Posterior vena cava (tissue), 2 donors: Measurements from ENCODE around the gene MCM10. TPM values are rescaled to one million over a fixed set of nuclear protein-coding genes. Genes with fewer than 3 reads are reported as not detected.
A peak's percentile ranks its signal among the peaks of the same experiment; 100 is the strongest.
"Not testable (repeated sequence)": the region's sequence is repeated elsewhere in the genome, so short reads cannot be mapped to it uniquely, and the experiment has no call there.

Source experiments
- DNase-seq: peaks from one replicate; pipeline ENCODE4 v3.0.0-alpha.2; 2020; ENCODE audit warnings: low spot score
- intact Hi-C, 2 donors: fragments of 100-400 bp; cut with DNase I; formaldehyde crosslinking; loops; one replicate each; pipeline versions ENCODE4 v1.14.1 to v1.14.2; 2022 to 2023
- long read RNA-seq, 2 donors: library from polyadenylated mRNA; unstranded; transcript quantifications; one replicate each; pipeline ENCODE4 v2.0.0, GENCODE V29; 2020 to 2021
- total RNA-seq, 2 donors: library from RNA; stranded (reverse); fragmentation: NEBNext Ultra II Directional; extraction: Animal tissue kit (Norgen Biotek cat#: 25700); gene quantifications; one replicate each; pipeline ENCODE4 v1.2.1, GENCODE V29; 2021
- donor health status: DM: yes; HTN: yes; CAD: no.
- donor health status: DM: yes; HTN: yes; CAD: no.

The MCM10 gene
- under 1 TPM; 0.23 to 0.76 TPM for total RNA-seq
- long read RNA-seq, donor 1, result 0 reads
- long read RNA-seq, donor 2, partial matches to known transcripts, result 1 of 1 reads
- long read RNA-seq, donor 2, other reads (novel, unspliced or antisense), result 0 of 1 reads

DNA sequence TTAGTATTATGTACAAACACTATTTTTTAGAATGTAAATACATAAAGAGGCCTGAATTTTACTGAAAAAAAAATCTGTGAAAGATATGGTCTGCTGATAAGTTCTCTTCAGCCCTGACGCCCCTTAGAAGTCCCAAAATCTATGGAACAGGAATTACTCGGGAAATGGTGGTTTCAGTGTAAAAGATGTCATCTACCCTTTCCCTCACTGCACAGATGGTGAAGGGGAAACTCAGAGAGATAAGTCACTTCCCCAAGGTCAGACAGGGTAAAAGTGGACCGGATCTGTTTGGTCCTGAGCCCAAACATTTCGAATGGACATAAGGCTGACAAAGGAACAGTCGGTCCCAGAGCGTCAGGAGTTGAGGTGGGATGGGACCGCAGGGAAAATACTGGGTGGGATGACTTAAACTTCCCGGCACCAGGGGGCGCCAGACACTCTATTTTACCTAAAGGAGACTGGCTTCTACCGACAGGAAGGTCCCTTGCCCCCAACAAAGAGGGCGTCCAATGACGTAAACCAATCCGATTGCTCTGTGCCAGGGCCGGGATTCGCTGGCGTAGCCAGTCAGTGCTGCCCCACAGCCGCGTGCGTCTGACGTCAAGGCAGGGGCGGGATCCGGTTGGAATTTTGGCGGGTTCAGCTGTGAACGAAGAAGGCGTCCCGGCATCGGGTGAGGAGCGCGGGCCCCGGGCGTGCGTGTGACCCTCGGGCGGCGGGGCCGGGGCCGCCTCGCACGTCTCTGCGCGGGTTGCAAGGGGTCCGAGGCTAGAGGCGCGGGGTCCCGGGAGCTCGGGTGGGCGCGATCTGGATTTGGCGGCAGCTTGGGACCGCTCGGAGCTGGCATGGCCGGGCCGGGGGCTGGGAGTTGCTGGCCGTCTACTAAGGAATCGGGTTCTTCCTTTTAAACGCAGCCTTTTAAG, at the start of gene MCM10:
TSS of gene MCM10 (plus strand) at position 625 of the 923 bp plus-strand sequence. CDS start 2,645 bp downstream, outside the sequence.
- intact Hi-C loops, result loop anchor here (2.0 to 10.0 kb wide), 2 partner anchors 104 to 140 kb away; partner anchors contain the start of gene PHYH (in 1 of the 2)
- peak; percentile 99 for DNase-seq

DNA sequence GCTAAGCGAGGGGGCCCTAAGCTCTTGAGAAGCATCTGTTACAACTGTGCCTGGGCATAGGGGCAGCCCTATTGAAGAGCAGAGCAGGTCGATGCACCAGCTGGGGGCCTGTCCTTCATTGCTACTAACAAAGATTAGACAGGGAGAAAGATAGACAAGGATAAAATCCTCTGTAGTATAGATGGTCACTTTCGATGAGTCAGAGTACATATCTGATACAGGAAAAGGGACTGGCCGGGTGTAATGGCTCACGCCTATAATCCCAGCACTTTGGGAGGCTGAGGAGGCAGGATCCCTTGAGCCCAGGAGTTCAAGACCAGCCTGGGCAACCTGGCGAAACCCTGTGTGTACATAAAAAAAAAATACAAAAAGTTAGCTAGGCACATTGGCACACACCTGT, 47.8 kb upstream of the MCM10 start:
- no peak for DNase-seq
- intact Hi-C loops, result no loop called here

DNA sequence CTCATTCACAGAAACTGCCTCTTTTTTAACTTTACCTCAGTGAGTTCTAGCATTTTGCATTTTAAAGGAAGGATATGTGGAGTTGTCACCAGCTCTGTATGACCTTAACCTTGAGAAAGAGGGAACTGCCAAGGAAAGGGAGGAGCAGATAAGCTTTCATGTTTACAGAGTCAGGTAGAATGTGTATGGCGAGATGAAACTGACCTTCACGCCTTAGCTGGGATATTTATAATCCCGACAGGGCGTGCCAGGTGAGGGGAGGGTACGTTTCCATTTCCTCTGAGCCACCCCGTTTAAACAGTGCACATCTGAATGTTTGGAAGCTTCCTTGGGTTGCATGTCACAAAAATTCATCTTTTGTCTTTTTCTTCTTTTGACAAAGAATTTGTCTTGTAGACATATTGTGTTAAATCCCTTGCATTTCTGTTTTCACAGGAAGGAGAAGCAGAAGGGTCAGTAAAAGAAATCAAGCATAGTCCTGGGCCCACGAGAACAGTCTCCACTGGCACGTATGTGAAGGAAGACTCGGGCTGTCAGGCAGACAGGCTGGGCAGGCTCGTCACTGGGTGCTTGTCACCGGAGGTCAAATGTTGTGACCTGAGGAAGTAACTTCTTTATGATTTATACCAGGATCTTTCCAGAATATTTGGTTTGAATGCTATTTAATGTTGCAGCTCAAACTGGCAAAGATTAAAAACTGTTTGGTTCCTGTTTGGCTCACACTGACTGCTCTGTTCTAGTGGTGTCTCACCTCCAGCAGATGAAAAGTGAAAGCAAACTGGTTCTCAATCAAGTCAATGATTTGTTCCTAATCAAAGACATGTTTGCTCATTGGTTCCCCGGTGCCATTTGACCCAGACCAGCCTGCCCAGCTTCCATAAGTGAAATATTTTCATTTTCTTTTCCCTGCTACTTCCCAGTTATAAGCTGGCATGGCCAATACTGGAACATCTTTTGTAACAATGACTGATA, 45.2 kb upstream of the MCM10 start:
- DNase-seq, result no peak
- intact Hi-C loops, result no loop called here

DNA sequence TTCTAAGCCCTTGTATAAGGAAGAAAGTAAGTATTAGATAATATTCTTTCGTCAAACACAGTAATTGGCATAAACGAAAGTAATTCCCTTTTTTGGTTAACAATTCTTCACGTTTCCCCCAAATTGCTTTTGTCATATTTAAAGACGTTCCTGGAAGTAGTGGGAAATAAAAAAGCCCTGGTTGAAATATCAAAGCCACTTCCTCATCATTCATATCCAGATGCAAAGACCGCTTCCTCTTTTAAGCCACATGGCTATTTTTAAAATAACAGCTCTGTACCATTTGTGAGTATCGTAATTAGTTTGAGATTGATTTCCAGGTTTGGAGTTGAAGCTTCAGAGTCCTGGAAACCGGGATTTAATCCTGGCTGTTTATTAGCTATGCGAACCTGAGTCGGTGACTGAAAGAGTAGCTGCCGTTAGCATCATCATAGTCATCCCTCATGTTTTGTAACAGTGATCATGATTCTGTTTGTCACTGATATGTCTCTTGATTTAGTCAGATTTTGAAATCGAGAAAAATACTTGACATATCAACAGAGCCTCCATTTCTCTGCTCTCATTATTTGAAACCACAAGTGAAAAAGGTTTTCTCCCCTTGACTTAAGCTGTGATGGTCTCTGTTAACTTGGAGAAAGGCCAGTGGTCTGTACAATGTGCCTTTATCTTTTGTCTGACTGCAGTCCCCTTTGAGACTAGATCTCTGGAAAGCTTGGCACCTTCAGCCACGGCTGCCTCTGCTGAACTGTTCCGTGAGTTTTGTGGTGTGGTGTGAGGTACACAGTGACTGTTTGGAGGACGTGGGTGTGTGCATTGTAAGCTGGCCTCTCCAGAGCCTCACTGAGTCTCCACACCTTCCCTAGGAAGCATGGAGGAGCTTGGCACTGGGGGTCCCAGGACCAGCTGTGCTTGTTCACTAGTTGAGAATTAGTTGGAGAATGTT, 43.2 kb upstream of the MCM10 start:
- intact Hi-C loops, result no loop called here
- DNase-seq, result no peak

DNA sequence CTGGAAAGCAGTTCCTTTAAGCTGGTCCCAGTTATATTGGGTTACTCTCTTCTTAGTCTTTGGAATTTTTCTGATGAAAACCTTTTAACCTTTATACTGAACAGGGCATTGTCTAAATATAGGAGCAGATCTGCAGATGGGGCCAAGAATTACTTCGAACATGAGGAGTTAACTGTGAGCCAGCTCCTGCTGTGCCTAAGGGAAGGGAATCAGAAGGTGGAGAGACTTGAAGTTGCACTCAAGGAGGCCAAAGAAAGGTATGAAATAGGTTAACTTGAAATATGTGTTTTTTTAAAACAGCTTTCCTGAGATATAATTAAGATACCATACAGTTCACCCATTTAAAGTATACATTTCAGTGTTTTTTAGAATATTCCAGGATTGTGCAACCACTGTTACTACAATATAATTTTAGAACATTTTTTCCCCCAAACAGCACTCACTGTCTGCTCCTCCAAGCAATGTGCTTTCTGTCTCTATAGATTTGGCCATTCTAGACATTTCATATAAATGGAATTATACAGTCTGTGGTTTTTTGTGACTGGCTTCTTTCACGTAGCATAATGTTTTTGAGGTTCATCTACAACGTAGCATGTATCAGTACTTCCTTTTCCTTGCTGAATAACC, 42.5 kb upstream of the MCM10 start:
- DNase-seq, result no peak
- intact Hi-C loops, result no loop called here

DNA sequence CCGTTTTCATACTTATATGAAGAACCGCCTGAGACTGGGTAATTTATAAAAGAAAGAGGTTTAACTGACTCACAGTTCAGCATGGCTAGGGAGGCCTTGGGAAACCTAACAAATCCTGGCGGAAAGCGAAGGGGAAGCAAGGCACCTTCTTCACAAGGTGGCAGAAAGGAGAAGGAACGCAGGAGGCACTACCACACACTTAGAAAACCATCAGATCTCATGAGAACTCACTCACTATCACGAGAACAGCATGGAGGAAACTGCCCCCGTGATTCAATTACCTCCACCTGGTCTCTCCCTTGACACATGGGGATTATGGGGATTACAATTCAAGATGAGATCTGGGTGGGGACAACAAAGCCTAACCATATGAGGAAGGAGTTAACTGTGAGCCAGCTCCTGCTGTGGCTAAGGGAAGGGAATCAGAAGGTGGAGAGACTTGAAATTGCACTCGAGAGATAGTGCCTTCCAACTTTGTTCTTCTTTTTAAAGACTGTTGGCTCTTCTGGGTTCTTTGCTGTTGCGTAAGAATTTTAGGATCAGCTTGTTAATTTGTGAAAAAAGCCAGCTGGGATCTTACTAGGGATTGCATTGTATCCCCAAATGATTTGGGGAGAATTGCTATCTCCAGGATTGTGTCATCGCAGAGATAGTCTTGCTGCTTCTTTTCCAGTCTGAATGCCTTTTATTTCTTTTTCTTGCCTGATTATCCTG, 40.4 kb upstream of the MCM10 start:
- intact Hi-C loops, result no loop called here

DNA sequence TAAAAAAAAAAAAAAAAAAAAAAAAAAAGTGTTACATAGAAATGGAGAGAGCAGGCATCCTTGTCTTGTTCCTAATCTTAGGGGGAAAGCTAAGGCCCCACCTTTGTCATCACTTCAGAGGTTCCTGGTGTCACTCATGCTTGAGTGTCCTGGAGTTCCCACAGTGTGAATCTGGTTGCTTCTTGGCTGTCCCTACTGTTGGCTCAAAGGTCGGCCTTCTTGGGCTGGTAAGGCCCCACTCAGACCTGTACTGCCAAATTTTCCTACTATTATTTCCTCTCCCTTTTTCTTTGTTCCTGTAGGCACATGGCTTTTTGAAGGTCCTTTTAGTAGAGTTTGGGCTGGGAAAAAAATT, 39.9 kb upstream of the MCM10 start:
- DNase-seq, result no peak
- intact Hi-C loops, result no loop called here

More for the DNA sequence above, 40.4 kb upstream of the MCM10 start:
- no peak for DNase-seq

DNA sequence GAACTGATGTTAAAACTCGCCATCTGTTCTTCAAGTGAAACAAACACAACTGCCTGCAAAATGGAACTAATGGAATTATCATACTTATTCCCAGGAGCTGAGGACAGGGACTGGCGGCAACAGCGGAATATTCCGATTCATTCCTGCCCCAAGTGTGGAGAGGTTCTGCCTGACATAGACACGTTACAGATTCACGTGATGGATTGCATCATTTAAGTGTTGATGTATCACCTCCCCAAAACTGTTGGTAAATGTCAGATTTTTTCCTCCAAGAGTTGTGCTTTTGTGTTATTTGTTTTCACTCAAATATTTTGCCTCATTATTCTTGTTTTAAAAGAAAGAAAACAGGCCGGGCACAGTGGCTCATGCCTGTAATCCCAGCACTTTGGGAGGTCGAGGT, 24.7 kb upstream of the MCM10 start:
- DNase-seq, result no peak
- intact Hi-C loops, result no loop called here

DNA sequence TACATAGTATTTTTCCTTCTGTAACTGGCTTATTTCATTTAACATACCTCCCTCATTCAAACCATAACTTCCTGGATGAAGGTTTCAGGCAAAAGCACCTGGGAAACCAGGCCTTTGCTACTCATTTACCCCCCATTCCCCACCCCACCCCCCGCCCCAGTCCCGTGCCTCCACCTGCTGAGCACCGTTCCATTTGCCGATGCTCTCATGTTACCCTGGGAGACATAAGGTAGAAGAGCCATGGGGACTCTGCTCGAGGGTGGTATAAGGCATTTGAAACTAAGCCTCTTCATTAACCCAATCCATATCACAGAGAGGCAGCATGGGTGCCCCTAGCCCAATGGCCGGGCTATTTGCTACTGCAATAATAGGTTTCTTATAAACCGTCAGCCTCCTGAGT, 22.2 kb upstream of the MCM10 start:
- no peak for DNase-seq
- intact Hi-C loops, result no loop called here

DNA sequence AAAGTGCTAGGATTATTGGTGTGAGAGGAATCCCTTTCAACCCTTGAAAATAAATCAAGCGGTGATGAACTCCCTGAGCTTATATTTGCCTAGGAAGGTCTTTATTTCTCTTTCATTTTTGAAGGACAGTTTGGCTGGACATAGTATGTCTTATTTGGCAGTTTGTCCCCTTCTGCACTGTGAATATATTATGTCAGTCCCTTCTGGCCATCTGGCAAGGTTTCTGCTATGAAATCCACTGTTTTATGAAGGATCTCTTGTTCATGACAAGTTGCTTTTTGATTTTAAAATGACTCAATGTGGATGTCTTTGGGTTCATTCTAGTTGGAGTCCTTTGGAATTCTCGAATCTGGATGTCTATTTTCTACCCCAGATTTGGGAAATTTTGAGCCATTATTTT, 21.7 kb upstream of the MCM10 start:
- no peak for DNase-seq

DNA sequence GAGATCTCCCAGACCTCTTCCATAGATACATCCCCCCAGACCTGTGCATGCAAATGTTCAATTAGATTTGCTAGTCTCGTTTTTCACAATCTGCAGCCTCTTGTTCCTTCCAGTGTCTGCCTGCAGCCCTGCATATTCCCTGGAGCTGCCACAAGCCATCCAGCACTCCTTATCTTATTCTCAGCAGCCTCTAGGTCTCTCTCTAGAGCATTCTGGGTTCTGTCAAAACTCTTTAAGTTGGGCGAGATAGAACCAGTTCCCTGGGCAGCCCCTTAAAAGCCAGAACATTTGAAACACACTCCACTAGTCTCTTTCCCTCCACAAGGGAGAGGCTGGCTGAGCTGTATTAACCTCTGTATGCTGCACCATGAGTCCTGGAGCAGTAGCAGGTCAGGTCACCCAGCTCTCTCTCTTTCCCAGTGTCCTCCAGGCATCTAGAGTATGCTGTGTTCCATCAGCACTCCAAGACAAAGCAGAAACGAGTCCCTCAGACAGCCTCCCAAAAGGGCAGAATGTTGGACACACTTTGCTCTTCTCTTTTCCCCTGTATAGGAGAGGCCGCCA, 20.6 kb upstream of the MCM10 start:
- intact Hi-C loops, result no loop called here

More for the DNA sequence above, 21.7 kb upstream of the MCM10 start:
- intact Hi-C loops, result no loop called here

DNA sequence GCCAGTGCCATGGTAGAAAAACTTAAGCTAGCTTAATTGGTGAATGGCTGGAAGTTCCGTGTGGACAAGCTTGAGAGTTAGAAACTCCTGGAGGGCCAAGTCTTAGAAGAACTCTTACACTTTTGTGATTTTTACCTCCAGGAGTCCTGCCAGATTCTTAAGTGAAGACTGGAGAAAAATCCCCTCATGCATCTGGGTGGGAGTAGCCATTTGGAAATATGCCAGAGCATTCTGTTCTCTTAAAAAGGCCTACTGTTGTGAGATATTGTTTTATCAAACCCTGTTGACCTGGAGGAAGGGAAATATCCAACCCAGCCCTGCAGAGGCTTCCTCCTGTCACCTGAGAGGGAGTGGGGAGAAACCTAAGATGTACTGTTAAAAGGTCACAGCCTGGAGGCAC, 17.6 kb upstream of the MCM10 start:
- intact Hi-C loops, result no loop called here
- no peak for DNase-seq

More for the DNA sequence above, 20.6 kb upstream of the MCM10 start:
- no peak for DNase-seq

DNA sequence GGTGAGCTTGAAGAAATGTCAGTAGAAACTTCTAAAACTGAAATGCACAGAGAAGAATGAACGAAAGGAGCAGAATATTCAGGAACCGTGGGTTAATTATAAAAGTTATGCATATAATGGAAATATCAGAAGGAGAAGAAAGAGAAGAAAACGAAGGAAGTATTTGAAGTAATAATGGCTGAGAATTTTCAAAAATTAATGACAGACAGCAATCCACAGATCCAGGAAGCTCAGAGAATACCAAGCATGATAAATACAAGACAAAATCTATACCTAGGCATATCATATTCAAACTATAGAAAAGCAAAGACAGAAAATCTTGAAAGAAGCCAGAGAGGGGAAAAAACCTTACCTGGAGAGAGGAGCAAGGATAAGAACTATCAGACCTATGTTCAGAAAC, 16.5 kb upstream of the MCM10 start:
- no peak for DNase-seq
- intact Hi-C loops, result no loop called here

DNA sequence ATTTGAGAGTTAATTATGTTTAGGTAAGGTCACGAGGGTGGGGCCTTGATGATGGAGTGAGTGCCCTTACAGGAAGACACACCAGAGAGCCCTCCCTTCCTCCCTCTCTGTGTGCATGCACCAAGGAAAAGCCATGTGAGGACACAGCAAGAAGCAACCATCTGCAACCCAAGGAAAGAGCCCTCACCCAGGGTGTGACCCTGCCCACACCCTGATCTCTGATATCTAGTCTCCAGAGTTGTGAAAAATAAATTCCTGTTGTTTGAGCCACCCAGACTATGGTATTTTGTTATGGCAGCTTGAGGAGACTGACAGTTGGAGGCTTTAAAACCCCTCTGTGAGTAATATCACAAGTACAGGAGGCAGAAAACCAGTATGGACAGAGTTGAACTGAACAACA, 15.0 kb upstream of the MCM10 start:
- no peak for DNase-seq
- intact Hi-C loops, result no loop called here

DNA sequence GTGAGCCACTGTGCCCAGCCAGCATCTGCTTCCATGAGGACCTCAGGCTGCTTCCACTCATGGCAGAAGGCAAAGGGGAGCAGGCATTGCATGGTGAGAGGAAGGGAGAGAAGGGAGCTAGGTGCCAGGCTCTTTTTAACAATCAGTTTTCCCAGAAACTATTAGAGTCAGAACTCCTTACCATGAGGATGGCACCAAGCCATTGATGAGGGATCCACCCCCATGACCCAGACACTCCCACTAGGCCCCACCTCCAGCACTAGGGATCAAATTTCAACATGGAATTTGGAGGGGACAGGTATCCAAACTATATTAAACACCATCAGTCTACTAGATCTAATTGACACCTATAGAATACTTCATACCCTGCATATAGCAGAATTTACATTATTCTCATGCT, 14.2 kb upstream of the MCM10 start:
- DNase-seq, result no peak
- intact Hi-C loops, result no loop called here

DNA sequence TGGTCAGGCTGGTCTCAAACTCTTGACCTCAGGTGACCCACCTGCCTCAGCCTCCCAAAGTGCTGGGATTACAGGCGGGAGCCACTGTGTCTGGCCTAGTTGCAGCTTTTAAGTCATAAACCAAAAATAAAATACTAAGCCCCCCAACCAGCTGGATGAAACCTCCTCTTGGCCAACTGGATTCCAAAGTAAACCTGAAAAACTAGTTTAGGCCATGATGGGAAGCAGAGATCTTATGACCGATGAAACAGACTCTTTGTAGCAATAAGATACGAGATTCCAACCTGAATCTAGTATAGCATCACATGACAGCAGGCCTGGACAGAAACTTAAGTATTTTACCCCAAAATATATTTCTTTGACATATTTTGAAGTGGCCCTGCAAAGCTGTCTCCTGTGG, 9.1 kb upstream of the MCM10 start:
- no peak for DNase-seq
- intact Hi-C loops, result no loop called here

DNA sequence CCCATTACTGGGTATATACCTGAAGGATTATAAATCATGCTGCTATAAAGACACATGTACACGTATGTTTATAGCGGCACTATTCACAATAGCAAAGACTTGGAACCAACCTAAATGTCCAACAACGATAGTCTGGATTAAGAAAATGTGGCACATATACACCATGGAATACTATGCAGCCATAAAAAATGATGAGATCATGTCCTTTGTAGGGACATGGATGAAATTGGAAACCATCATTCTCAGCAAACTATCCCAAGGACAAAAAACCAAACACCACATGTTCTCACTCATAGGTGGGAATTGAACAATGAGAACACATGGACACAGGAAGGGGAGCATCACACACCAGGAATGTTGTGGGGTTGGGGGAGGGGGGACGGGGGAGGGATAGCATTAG, 5.5 kb upstream of the MCM10 start:
- intact Hi-C loops, DNase-seq: not testable (repeated sequence)
